CD4-positive, alpha-beta T cell treated with Interleukin-4 for 4 hours (primary cell): ENCODE data around the gene CDAN1.

Experiments
- DNase-seq: peaks from one replicate; pipeline ENCODE4 v3.0.0-alpha.2; 2020

Gene CDAN1

DNA sequence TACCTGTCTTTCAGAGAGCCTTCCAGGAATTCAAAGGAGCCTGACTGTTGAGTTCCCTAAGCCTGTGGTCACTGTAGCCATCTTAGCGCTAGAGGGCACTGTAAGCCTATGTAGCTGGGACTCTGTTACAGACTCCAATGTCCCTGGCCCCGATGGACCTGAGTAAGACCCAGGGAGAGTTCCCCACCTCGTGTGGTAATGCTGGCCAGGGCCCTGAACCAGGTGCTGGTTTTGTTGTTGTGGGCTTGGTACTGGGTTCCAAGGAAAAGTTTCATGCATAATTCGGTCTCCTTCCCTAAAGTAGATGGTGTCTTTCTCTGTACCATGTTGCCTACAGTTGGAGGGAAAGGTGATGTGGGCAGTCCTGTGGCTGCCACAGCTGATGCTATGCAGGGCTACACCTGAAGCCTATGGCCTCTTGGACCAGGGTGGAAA lies 32.4 kb downstream of the CDAN1 start:
- peak; percentile 65 for DNase-seq

DNA sequence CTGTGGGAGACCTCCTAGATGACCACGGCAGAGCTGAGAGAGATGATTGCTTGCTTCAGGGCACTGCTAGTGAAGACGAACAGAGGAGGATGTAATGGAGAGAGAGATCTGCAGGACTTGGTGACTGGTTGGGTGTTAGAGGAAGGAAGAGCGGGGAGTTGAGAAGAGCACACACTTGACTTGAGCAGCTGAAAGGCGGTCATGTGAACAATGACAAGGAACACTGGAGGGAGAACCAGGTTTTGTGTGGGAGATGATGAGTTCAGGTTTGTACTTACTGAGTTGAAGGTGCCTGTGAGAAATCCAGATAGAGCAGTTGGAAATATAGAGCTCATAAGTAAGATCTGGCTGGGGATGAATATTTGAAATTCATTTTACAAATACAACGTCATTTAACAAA lies 40.3 kb downstream of the CDAN1 start:
- DNase-seq = no peak

DNA sequence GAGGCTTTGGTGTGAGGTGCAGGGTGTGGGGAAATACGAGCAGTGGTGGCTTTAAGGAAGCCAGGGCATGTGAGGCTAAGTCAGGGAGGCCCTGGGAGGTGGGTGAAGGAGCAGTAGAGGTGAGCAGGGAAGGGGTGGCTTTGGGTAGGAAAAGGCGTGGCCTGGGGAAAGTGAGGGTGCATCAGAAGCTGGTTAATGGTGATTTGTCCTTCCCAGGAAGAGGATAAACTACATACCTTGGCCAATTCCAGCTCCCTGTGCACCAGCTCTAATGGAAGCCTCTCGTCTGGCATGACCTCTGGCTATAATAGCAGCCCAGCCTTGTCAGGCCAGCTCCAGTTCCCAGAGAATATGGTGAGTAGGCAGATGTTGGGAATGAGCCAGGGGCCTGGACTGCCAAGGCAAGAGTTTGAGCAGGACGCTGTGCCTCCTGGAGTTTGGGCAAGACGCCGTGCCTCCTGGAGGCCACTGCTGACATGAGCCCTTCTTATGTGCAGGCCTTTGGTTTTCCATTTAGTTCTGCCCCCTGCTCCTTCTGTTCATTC lies 41.3 kb downstream of the CDAN1 start:
- DNase-seq = no peak

DNA sequence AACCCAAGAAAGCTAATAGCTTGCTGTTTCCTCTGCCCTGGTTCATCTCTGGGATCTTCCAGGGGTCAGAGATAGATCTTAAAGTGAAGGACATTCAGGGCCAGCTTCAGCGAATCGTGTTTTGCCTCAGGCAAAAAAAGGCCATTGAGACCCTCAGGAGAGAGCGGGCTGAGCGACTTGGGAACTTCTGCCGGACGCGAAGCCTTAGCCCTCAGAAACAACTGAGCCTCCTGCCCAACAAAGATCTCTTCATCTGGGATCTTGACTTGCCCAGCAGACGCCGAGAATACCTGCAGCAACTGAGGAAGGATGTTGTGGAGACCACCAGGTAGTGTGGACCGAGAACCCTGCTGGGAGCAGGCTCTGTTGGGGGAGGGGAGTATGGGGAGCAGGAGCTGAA lies 42.5 kb downstream of the CDAN1 start:
- DNase-seq = no peak

DNA sequence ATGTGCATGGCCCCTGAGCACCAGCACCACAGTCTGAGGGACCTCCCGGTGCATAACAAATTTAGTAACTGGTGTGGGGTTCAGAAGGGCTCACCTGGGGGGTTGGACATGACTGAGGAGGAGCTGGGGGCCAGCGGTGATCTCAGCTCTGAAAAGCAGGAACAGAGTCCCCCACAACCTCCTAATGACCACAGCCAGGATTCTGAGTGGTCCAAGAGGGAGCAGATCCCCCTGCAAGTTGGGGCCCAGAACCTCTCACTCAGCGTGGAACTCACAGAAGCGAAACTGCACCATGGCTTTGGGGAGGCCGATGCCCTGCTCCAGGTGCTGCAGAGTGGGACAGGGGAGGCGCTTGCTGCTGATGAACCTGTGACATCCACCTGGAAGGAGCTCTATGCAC lies 43.0 kb downstream of the CDAN1 start:
- DNase-seq = no peak

DNA sequence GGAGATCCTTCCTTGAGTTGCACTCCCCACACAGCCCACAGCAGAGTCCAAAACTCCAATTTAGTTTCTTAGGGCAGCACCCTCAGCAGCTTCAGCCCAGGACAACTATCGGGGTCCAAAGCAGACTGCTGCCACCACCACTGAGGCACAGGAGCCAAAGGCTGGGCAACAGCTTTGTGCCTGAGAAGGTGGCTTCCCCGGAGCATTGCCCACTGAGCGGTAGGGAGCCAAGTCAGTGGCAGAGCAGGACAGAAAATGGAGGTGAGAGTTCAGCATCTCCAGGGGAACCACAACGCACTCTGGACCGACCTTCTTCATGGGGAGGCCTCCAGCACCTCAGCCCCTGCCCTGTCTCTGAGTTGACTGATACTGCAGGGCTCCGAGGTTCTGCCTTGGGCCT lies 43.4 kb downstream of the CDAN1 start:
- DNase-seq = no peak

DNA sequence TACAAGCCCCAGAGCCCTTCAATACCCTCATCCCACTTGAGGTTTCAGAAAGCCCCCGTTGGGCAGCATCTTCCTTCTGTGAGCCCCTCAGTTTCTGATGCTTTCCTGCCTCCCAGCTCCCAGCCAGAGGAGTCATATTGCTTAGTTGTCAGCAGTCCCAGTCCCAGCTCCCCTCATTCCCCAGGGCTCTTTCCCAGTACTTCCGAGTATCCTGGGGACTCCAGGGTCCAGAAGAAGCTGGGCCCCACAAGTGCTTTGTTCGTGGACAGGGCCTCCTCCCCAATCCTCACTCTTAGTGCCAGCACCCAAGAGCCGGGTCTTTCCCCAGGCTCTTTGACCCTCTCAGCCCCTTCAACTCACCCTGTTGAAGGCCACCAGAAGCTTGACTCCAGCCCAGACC lies 43.9 kb downstream of the CDAN1 start:
- no peak for DNase-seq

DNA sequence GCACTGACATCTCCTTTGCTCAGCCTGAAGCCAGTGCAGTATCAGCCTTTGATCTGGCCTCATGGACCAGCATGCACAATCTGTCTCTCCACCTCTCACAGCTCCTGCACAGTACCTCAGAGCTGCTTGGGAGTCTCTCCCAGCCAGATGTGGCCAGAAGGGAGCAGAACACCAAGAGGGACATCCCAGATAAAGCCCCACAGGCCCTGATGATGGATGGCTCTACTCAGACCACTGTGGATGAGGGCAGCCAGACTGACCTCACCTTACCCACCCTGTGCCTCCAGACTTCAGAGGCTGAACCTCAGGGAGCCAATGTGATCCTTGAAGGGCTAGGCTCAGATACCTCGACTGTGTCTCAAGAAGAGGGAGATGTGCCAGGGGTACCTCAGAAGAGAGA lies 44.4 kb downstream of the CDAN1 start:
- no peak for DNase-seq

DNA sequence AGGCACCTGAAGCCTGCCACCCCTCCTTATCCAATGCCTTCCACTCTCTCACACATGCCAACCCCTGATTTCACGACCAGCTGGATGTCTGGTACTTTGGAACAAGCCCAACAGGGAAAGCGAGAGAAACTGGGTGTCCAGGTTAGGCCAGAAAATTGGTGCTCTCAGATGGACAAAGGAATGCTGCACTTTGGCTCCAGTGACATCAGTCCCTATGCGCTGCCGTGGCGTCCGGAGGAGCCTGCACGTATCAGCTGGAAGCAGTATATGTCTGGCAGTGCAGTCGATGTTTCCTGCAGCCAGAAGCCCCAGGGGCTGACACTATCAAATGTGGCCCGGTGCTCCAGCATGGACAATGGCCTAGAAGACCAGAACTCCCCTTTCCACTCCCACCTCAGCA lies 45.2 kb downstream of the CDAN1 start:
- no peak for DNase-seq

DNA sequence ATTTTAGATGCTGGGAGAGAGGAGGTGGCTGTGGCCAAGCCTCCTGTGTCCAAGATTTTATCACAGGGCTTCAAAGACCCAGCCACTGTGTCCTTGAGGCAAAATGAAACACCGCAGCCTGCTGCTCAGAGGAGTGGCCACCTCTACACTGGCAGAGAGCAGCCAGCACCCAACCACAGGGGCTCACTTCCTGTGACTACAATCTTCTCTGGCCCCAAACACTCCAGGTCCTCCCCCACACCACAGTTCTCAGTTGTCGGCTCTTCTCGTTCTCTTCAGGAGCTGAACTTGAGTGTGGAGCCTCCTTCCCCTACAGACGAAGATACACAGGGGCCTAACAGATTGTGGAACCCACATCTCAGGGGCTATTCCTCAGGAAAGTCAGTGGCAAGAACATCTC lies 45.6 kb downstream of the CDAN1 start:
- no peak for DNase-seq

DNA sequence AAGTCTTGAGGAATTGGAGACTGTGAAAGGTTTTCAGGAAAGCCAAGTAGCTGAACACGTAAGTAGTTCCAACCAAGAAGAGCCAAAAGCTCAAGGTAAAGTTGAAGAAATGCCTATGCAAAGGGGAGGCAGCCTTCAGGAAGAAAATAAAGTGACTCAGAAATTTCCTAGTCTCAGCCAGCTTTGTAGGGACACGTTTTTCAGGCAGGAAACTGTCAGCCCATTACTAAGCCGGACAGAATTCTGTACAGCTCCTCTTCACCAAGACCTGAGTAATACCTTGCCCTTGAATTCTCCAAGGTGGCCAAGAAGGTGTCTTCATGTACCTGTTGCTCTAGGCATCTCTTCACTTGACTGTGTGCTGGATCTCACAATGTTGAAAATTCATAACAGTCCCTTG lies 48.6 kb downstream of the CDAN1 start:
- no peak for DNase-seq

DNA sequence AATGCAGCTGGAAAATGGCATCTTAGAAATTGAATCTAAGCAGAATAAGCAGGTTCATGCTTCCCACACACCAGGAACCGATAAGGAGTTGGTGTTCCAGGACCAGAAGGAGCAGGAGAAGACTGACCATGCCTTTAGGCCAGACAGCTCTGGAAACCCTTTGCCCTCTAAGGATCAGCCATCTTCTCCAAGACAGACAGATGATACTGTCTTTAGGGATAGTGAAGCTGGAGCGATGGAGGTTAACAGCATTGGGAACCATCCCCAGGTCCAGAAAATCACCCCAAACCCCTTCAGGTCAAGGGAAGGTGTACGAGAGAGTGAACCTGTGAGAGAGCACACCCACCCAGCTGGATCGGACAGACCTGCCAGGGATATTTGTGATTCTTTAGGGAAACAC lies 49.2 kb downstream of the CDAN1 start:
- DNase-seq = no peak

DNA sequence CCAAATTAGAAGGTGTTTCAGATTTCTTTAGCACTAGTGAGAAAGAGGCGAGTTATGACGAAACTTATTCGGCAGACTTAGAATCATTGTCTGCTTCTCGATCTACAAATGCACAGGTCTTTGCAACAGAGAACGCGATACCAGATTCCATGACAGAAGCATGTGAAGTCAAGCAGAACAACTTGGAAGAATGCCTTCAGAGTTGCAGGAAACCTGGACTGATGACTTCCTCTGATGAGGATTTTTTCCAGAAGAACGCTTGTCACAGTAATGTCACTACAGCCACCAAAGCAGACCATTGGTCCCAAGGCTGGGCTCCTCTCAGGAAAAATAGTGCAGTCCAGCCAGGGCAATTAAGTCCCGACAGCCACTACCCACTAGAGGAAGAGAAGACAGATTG lies 50.6 kb downstream of the CDAN1 start:
- no peak for DNase-seq

DNA sequence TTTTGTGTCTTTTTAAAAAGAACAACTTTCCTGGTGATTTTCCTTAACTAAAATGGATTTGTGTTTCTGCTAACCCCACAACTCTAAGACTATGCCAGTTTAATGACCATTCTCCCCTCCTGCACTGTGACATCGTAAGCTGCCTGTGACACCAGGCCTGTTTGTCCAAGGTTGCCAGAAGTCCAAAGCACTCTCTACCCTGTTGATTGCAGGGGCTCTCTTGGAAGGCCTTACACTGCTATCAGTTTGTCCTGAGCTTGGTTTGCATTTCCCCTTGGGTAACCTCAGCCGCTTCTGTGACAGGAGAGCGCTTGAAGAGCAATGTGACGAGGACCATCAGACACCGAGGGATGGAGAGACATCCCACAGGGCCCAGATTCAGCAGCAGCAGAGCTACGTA lies 55.8 kb downstream of the CDAN1 start:
- no peak for DNase-seq

DNA sequence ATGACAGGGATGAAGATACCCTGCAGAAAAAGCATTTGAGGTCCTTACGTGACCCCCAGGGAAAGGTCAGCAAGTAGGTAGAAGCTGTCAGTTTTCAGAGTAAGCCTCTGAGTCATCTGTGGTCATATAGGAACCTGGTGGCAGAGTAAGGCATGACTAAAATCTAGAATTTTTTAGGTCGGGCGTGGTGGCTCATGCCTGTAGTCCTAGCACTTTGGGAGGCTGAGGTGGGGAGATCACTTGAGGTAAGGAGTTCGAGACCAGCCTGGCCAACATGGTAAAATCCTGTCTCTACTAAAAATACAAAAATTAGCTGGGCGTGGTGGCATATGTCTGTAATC lies 56.8 kb downstream of the CDAN1 start:
- peak; percentile 6 for DNase-seq

DNA sequence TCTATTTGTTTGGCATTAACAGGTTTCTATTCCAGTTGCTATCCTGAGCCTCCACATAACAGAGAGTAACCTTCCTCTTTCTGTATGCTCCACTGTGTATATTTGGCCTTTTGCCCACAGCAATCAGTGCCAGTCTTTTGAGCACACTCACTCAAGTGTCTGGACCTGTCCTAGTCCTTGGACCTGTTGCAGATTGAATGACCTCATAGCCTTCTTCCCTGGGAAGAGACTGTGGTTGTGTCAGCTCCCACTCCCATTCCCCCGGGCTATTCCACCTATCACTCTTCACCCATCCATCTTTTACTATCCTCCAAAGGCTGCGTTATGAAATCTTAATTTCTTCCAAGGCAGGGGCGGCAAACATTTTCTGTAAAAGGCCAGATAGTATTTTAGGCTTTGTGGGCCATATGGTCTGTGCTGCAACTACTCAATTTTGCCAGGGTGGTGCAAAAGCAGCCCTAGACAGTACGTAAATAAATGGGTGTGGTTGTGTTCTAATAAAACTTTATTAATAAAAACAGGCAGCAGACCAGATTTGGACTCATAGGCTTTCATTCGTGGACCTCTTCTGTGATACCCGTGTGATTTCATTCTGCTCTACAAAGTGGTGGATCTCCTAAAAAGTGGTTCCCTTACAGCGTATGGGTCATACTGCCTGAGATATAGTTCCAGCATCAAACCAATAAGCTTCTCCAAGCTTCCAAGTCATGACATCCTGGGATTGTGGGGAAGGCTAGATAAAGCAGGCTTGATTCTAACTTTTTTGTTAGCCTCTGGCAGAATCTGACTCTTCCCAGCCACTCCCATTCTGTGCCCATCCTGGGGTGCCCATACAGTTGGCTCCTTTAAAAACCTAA lies 57.4 kb downstream of the CDAN1 start:
- DNase-seq = no peak

DNA sequence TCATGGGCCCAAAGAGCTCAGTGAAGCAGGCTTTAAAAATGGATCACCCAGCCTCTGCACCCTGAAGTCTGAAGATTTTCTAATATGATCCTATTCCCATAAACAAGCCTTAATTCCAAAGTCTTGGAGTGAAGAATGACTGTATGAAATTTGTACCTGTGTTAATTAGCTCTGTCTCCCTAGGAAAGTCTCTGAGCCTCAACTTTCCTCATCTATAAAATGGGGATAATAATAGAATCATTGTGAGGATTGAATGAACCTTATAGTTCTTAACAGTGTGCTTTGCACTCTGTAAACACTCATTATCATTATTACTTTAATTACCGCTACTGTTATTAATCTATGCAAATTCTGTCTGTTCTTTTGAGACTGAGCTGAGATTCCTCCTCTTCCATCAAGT lies 61.9 kb downstream of the CDAN1 start:
- DNase-seq = no peak

DNA sequence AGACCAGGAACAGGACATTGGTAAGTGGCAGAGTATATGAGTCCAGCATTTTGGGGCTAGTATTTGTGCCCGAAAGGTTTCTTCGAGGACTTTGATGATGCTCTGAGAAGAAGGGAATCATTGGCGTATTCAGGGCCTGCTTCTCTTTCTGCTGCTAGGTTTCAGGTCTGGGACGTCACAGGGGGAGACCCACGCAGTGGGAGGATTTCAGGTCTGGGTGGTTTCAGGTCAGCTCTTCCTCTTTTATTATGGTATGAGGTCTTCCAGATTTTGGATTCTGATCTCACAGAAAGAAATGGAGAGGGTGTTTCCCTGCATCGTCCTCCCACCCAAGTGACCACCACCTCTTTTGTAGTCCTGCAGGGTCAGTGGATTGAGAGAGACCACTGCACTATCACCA lies 62.5 kb downstream of the CDAN1 start:
- no peak for DNase-seq
